Heart left ventricle (tissue), 16 donors: ENCODE measurements around the gene SDHB. TPM values are rescaled to one million over a fixed set of nuclear protein-coding genes. Genes with fewer than 3 reads are reported as not detected.

Experiments
- ATAC-seq, 4 donors: fragments of 200-7000 bp; cut with Tn5 transposase; one replicate each; pipeline ENCODE4 v1.9.1; 2020 to 2022; ENCODE audit warnings: moderate library complexity in 4 of 4, mild to moderate bottlenecking in 3 of 4, moderate number of reproducible peaks in 1 of 4
- DNase-seq, 5 donors: peaks; one replicate each; pipeline ENCODE4 v3.0.0-alpha.2; 2020
- H3K27ac ChIP-seq, 12 donors: fragments of 200-600 bp; sonication (generic) in 4 of 12; one replicate each; pipeline versions ENCODE4 v1.5.0 to v1.8.0; 2016 to 2022; ENCODE audit warnings: mild to moderate bottlenecking in 2 of 12
- H3K27me3 ChIP-seq, 9 donors: fragments of 200-600 bp; sonication (generic) in 2 of 9; one replicate each; pipeline versions ENCODE4 v1.5.1 to v1.8.0; 2016 to 2022; ENCODE audit warnings: mild to moderate bottlenecking in 3 of 9
- H3K36me3 ChIP-seq, 9 donors: fragments of 200-600 bp; sonication (generic) in 2 of 9; one replicate each; pipeline versions ENCODE4 v1.5.0 to v1.8.0; 2018 to 2022; ENCODE audit warnings: mild to moderate bottlenecking in 2 of 9
- H3K4me1 ChIP-seq, 12 donors: fragments of 200-600 bp; sonication (generic) in 4 of 12; one replicate each; pipeline versions ENCODE4 v1.5.0 to v1.8.0; 2016 to 2022; ENCODE audit warnings: mild to moderate bottlenecking in 3 of 12
- H3K4me3 ChIP-seq, 12 donors: fragments of 200-600 bp; sonication (generic) in 4 of 12; one replicate each; pipeline versions ENCODE4 v1.5.0 to v1.8.0; 2017 to 2022; ENCODE audit warnings: mild to moderate bottlenecking in 9 of 12, moderate library complexity in 4 of 12
- H3K9me3 ChIP-seq, 12 donors: fragments of 200-600 bp; sonication (generic) in 4 of 12; one replicate each; pipeline versions ENCODE4 v1.5.0 to v1.8.0; 2016 to 2022; ENCODE audit warnings: mild to moderate bottlenecking in 1 of 12
- POLR2A ChIP-seq, 2 donors: fragments of 450-650 bp; IDR thresholded peaks; one replicate each; pipeline ENCODE4 v1.6.1; 2017; ENCODE audit warnings: antibody characterized with exemption in 2 of 2, mild to moderate bottlenecking in 2 of 2, moderate library complexity in 2 of 2
- WGBS, 4 donors: extraction: QIAGEN DNeasy Blood & Tissue Kit in 2 of 4; methylation state at CpG; one replicate each; pipeline versions ENCODE4 v1.1.5 to v1.1.7; 2013 to 2018; 5-methylcytosine and 5-hydroxymethylcytosine counted together
- intact Hi-C, 10 donors: fragments of 100-400 bp; cut with DNase I; formaldehyde crosslinking; loops; one replicate each; pipeline versions ENCODE4 v1.11.1 to v1.14.2; 2022
- polyA plus RNA-seq, 2 donors: library from polyadenylated mRNA; stranded (reverse); fragments of 200-250 nt; gene quantifications; one replicate each; pipeline ENCODE4 v1.2.3, GENCODE V29; 2013
- total RNA-seq, 9 donors: library from RNA; depleted of rRNA in 2 of 9; stranded (reverse); fragments of >200 nt in 2 of 9; fragmentation: NEBNext Ultra II Directional in 3 of 9; extraction: Animal tissue kit (Norgen Biotek cat#: 25700) in 3 of 9; gene quantifications; one replicate each; pipeline versions ENCODE4 v1.1.0 to v1.2.4, GENCODE V29; 2016 to 2023
- TF ChIP-seq, protein P1 (sequence below), 12 donors: fragments of 200-600 bp; sonication (generic) in 4 of 12; IDR thresholded peaks; one replicate each; pipeline versions ENCODE4 v1.5.0 to v1.8.0; 2018 to 2022; ENCODE audit warnings: antibody characterized with exemption in 12 of 12, mild to moderate bottlenecking in 5 of 12
- donor health status: ischemic (EF 13 %, LVEDD 7.1; RV severe dilation, severe dysfunction).
- donor health status: healthy with polysubstance abuse.
- donor health status: DM: no; HTN: yes; CAD: no.
- donor health status: DM: no; HTN: no; CAD: no.
- donor health status: ischemic (EF 25% LVEDD 6.9; RV normal size, moderate dysfunction).
- donor health status: ischemic (EF 25% LVEDD 5.7; RV mildly dilated, moderate dysfunction).
- donor health status: healthy.
- donor health status: DM: yes; HTN: yes; CAD: no.
- donor health status: ischemic (EF 35%, LVEDD 5.7; RV mildly dilated, moderate dysfunction).
- donor health status: nonischemic (EF 11% LVEDD 7.7; RV severe dilation, severe dysfunction).
- donor health status: DM: yes; HTN: yes; CAD: no.
- donor health status: PGD.
- donor health status: ischemic (EF 29% LVEDD 5.4; RV normal size, mild dysfunction).
- donor health status: nonischemic (EF 23%, LVEDD 6.1; RV moderate dilation, normal function).

The SDHB gene
- total and polyA plus RNA-seq, 11 donors = 174 to 617 (median 341) TPM

DNA sequence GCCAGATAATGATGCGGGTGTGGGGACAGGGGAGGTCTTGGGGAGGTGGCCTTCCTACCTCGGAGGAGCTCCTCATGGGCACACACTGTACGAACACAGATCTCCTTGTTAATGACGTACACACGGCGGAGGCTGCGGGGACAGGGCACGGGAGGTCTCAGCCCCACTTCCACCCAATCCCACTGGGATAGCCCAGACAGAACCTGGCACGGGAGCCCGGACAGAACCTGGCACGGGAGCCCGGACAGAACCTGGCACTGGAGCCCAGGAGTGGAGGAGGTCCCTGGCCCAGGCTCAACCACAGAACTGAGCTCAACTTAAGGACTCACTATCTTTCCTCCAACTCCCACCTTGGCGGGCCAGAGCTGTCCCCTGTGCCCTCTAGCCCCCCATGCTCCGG, 78.6 kb downstream of the SDHB start:
- ATAC-seq = no peak
- 49 to 73% (median 60%) methylated on average over 10 to 14 of the region's 14 CpGs for WGBS, 4 donors

DNA sequence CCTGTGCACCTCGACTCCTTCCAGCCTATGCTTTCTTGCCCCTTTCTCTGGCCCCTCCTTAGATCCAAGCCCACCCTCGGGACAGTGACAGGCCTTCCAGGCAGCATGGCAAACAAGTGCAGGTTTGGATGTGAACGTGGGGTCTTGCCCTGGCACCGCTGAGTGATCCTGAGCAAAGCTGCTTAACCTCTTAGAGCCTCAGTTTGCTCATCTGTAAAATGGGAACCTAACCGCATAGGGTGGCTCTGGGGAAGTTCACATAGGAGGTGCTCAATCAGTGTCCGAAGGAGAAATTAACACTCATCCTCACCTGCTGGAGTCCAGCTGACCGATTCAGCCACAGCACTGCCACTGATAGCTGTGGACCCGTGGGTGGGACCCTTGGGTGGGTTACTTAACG, 80.6 kb downstream of the SDHB start:
- Histone ChIP-seq H3K4me3 (no peak overlapping the region), H3K27ac (no peak overlapping the region), H3K4me1 (peaks cover 0 to 6% (median 0%) of the 10 kb centered on the region in 12 donors), H3K27me3 (no peaks in the 10 kb centered on the region), H3K36me3 (peaks cover 0 to 12% (median 3%) of the 10 kb centered on the region in 9 donors), H3K9me3 (no peaks in the 10 kb centered on the region)
- intact Hi-C loops = no loop called here
- WGBS, 4 donors = 77 to 96% (median 89%) methylated on average over 8 to 9 of the region's 9 CpGs
- no peak for ATAC-seq
- TF ChIP-seq, protein P1, sequence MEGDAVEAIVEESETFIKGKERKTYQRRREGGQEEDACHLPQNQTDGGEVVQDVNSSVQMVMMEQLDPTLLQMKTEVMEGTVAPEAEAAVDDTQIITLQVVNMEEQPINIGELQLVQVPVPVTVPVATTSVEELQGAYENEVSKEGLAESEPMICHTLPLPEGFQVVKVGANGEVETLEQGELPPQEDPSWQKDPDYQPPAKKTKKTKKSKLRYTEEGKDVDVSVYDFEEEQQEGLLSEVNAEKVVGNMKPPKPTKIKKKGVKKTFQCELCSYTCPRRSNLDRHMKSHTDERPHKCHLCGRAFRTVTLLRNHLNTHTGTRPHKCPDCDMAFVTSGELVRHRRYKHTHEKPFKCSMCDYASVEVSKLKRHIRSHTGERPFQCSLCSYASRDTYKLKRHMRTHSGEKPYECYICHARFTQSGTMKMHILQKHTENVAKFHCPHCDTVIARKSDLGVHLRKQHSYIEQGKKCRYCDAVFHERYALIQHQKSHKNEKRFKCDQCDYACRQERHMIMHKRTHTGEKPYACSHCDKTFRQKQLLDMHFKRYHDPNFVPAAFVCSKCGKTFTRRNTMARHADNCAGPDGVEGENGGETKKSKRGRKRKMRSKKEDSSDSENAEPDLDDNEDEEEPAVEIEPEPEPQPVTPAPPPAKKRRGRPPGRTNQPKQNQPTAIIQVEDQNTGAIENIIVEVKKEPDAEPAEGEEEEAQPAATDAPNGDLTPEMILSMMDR (IDR thresholded peaks at IDR 0.05) = no peak
- no peak for TF ChIP-seq POLR2A (IDR thresholded peaks at IDR 0.05)
- no peak for DNase-seq

More for the DNA sequence above, 78.6 kb downstream of the SDHB start:
- no peak for TF ChIP-seq POLR2A (IDR thresholded peaks at IDR 0.05)
- TF ChIP-seq, protein P1 (IDR thresholded peaks at IDR 0.05) = no peak
- H3K9me3 ChIP-seq = no peaks in the 10 kb centered on the region
- no peak overlapping the region for H3K4me3 ChIP-seq
- peaks cover 0 to 24% (median 15%) of the 10 kb centered on the region in 12 donors for H3K4me1 ChIP-seq
- intact Hi-C loops = no loop called here
- H3K27me3 ChIP-seq = peaks cover 0 to 14% (median 0%) of the 10 kb centered on the region in 9 donors
- H3K36me3 ChIP-seq = peaks cover 0 to 6% (median 0%) of the 10 kb centered on the region in 9 donors
- no peak overlapping the region for H3K27ac ChIP-seq
- peak in 1 of 5 donors; percentile 26 for DNase-seq

DNA sequence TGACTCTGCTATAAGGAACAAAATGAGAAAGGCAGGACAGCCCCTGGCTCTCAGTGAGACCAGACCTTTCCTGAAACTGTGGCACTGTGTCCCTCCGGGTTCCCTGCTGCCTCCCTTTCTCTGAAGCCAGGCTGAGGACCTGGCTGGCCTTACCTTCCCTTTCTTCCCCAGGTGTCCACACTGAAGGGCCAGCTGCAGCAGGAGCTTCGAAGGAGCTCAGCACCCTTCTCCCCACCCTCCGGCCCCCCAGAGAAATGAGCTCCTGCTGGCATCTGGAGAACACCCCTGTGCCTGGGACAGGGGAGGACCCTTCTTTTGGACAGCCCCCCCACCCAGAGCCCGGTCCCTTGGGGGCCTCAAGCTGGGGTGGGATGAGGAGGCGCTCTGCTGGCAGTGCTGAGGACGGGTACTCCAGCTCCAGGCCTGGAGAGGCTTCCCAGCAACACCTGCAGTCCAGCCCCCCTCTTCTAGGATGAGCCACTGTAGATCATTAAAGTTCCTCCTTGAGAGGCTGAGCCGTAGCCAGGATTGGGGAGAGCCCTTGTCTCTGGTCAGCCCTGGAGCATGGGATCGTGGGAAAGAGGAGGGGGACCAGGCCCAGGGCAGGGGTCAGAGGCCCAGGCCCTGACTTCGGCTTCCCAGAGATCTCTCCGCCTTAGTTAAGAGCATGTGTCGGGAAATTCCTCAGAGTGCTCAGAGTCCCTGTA, 81.5 kb downstream of the SDHB start:
- Histone ChIP-seq H3K4me1 (peaks cover 0 to 10% (median 3%) of the 10 kb centered on the region in 12 donors), H3K36me3 (peaks cover 0 to 12% (median 5%) of the 10 kb centered on the region in 9 donors), H3K27me3 (no peaks in the 10 kb centered on the region), H3K9me3 (no peaks in the 10 kb centered on the region), H3K4me3 (no peak overlapping the region), H3K27ac (no peak overlapping the region)
- 77 to 89% (median 87%) methylated on average over 8 to 11 of the region's 11 CpGs for WGBS, 4 donors
- DNase-seq = no peak
- TF ChIP-seq POLR2A (IDR thresholded peaks at IDR 0.05) = no peak
- TF ChIP-seq, protein P1 (IDR thresholded peaks at IDR 0.05) = no peak
- intact Hi-C loops = no loop called here
- ATAC-seq = no peak

DNA sequence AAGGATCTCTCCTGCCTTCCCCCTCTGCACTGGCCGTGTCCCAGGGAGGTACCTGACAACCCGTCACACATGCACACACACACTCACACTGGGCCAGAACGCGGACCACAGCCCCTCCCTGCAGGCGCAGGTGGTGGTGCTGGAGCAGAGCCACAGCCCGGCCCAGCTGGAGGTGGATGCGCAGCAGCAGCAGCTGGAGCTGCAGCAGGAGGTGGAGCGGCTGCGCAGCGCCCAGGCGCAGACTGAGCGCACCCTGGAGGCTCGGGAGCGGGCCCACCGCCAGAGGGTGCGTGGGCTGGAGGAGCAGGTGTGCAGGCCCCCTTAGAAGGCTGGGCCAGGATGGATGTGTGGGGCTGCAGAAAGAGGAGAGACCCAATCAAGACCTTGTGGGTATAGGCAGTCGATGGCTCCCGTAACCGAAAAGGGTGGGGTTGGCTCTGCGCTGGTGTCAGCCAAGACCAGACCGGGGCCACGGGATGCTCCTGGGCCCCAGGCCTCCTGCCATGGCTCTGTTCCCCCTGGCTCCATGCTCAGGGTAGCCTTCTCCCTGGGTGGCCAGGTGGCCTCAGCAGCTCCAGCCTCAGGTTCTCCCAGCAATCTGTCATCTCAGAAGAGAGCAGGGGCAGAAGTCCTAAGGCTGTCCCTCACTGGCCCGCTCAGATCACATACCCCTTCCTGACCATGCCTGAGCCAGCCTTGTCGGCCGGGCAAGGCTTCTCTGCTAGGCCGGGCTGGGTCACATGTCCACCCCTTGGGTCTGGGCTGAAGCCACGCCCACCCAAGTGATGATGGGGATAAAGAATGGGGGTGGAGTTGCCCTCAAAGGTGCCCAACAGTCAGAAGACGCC, 82.3 kb downstream of the SDHB start:
- TF ChIP-seq, protein P1 (IDR thresholded peaks at IDR 0.05) = no peak
- no peak for TF ChIP-seq POLR2A (IDR thresholded peaks at IDR 0.05)
- no peak for DNase-seq
- ATAC-seq = no peak
- Histone ChIP-seq H3K4me3 (no peak overlapping the region), H3K27ac (no peak overlapping the region), H3K9me3 (no peaks in the 10 kb centered on the region), H3K4me1 (peaks cover 0 to 18% (median 10%) of the 10 kb centered on the region in 12 donors), H3K36me3 (peaks cover 0 to 17% (median 5%) of the 10 kb centered on the region in 9 donors), H3K27me3 (no peaks in the 10 kb centered on the region)
- WGBS, 4 donors = 75 to 87% (median 80%) methylated on average over 22 to 28 of the region's 28 CpGs
- intact Hi-C loops = no loop called here
